HFFc6 (cell line): ENCODE results near the gene RTL10. TPM values are rescaled to one million over a fixed set of nuclear protein-coding genes. Genes with fewer than 3 reads are reported as not detected.

Source experiments
- DNase-seq: peaks from one replicate; pipeline ENCODE4 v3.0.0-alpha.2; 2018
- H3K27ac Mint-ChIP-seq: 2 replicates; pipeline ENCODE4 v1.8.0; 2020; ENCODE audit warnings: mild to moderate bottlenecking, mixed read lengths
- H3K27me3 Mint-ChIP-seq: 2 replicates; pipeline ENCODE4 v1.8.0; 2021; ENCODE audit warnings: mild to moderate bottlenecking, moderate library complexity, mixed read lengths; ENCODE audit not compliant: insufficient read depth
- H3K36me3 Mint-ChIP-seq: 2 replicates; pipeline ENCODE4 v1.8.0; 2021; ENCODE audit warnings: low read depth, mixed read lengths
- H3K4me1 Mint-ChIP-seq: 2 replicates; pipeline ENCODE4 v1.8.0; 2020; ENCODE audit warnings: low read depth, mixed read lengths
- H3K4me3 Mint-ChIP-seq: 2 replicates; pipeline ENCODE4 v1.8.0; 2020; ENCODE audit warnings: mild to moderate bottlenecking, moderate library complexity, mixed read lengths
- H3K9me3 Mint-ChIP-seq: 2 replicates; pipeline ENCODE4 v1.8.0; 2020; ENCODE audit warnings: mild to moderate bottlenecking, mixed read lengths
- CTCF ChIP-seq: fragments of 200-600 bp; sonication (generic); IDR thresholded peaks from 2 replicates; pipeline ENCODE4 v1.5.0; 2021; ENCODE audit warnings: antibody characterized with exemption, mild to moderate bottlenecking
- total RNA-seq, 6 experiments: library from RNA; stranded (reverse); fragmentation: NEBNext Ultra II Directional; extraction: Animal tissue kit (Norgen Biotek cat#: 25700); gene quantifications; 2 replicates in 1 of 6; 3 replicates in 5 of 6; pipeline ENCODE4 v1.2.3, GENCODE V29; 2021

RTL10 gene
- total RNA-seq, 6 experiments from 2014 or later: 17.4 to 22.7 (median 19.2) TPM

GRCh38 chr22:19819208-19819910 is 35.3 kb downstream of the RTL10 start:
- no peak for DNase-seq

GRCh38 chr22:19818324-19819207 is 36.1 kb downstream of the RTL10 start:
- Mint-ChIP-seq H3K27me3 (no peaks in the 10 kb centered on the region), H3K36me3 (no peaks in the 10 kb centered on the region)
- no peak for DNase-seq

More at GRCh38 chr22:19819208-19819910, 35.3 kb downstream of the RTL10 start:
- Mint-ChIP-seq H3K4me1 (no peaks in the 10 kb centered on the region), H3K36me3 (no peaks in the 10 kb centered on the region), H3K27me3 (no peaks in the 10 kb centered on the region), H3K9me3 (no peaks in the 10 kb centered on the region), H3K27ac (no peak overlapping the region), H3K4me3 (no peak overlapping the region)
- no peak for TF ChIP-seq CTCF

GRCh38 chr22:19816372-19817119 is 38.1 kb downstream of the RTL10 start:
- H3K9me3 Mint-ChIP-seq: no peaks in the 10 kb centered on the region
- H3K4me3 Mint-ChIP-seq: no peak overlapping the region
- no peak overlapping the region for H3K27ac Mint-ChIP-seq
- TF ChIP-seq CTCF: no peak
- no peaks in the 10 kb centered on the region for H3K36me3 Mint-ChIP-seq
- no peak for DNase-seq
- H3K4me1 Mint-ChIP-seq: no peaks in the 10 kb centered on the region
- no peaks in the 10 kb centered on the region; the same call in none of the 2 replicates for H3K27me3 Mint-ChIP-seq

More at GRCh38 chr22:19818324-19819207, 36.1 kb downstream of the RTL10 start:
- Mint-ChIP-seq H3K27ac (no peak overlapping the region), H3K4me1 (no peaks in the 10 kb centered on the region), H3K9me3 (no peaks in the 10 kb centered on the region), H3K4me3 (no peak overlapping the region)
- no peak for TF ChIP-seq CTCF

GRCh38 chr22:19815823-19816290 is 38.8 kb downstream of the RTL10 start:
- no peaks in the 10 kb centered on the region; the same call in none of the 2 replicates for H3K27me3 Mint-ChIP-seq
- H3K4me1 Mint-ChIP-seq: no peaks in the 10 kb centered on the region
- no peak overlapping the region for H3K4me3 Mint-ChIP-seq
- no peaks in the 10 kb centered on the region for H3K36me3 Mint-ChIP-seq
- no peak for TF ChIP-seq CTCF
- H3K9me3 Mint-ChIP-seq: no peaks in the 10 kb centered on the region
- no peak for DNase-seq
- H3K27ac Mint-ChIP-seq: no peak overlapping the region

GRCh38 chr22:19815093-19815822 is 39.4 kb downstream of the RTL10 start:
- H3K36me3 Mint-ChIP-seq: no peaks in the 10 kb centered on the region
- no peak for DNase-seq
- no peak overlapping the region for H3K27ac Mint-ChIP-seq
- H3K9me3 Mint-ChIP-seq: no peaks in the 10 kb centered on the region
- H3K4me1 Mint-ChIP-seq: no peaks in the 10 kb centered on the region
- no peak for TF ChIP-seq CTCF
- H3K4me3 Mint-ChIP-seq: no peak overlapping the region
- H3K27me3 Mint-ChIP-seq: no peaks in the 10 kb centered on the region; the same call in none of the 2 replicates
